K562 (cell line): ENCODE measurements around the gene TRMT112. TPM values are rescaled to one million over a fixed set of nuclear protein-coding genes. Genes with fewer than 3 reads are reported as not detected.

Source experiments
- E2F3 ChIP-seq: fragments of 250-450 bp; sonication (Bioruptor Pico); IDR thresholded peaks from 2 replicates; pipeline ENCODE4 v1.4.0; 2020; ENCODE audit warnings: mild to moderate bottlenecking
- HOMEZ ChIP-seq: fragments of 250-450 bp; sonication (Bioruptor Pico); IDR thresholded peaks from 2 replicates; pipeline ENCODE4 v1.4.0; 2020; ENCODE audit warnings: mild to moderate bottlenecking, moderate library complexity
- KAT7 ChIP-seq: sonication (generic); formaldehyde crosslinking; IDR thresholded peaks from 2 replicates; pipeline ENCODE4 v1.8.0; 2022; ENCODE audit warnings: missing genetic modification reagents, mild to moderate bottlenecking, borderline replicate concordance
- KDM1A ChIP-seq, 2 experiments: fragments of 450-650 bp; IDR thresholded peaks; 2 replicates each; pipeline ENCODE4 v1.6.1; 2016; ENCODE audit warnings: mild to moderate bottlenecking in 2 of 2
- MAFG ChIP-seq: fragments of 450-650 bp; conservative IDR thresholded peaks from 2 replicates; pipeline ENCODE4 v1.6.1; 2016; ENCODE audit warnings: missing genetic modification characterization, missing compliant biosample characterization
- MLX ChIP-seq, 2 experiments: fragments of 450-650 bp in 1 of 2; sonication (generic) in 1 of 2; formaldehyde crosslinking; conservative IDR thresholded peaks; 2 replicates each; pipeline versions ENCODE4 v1.4.0 to v1.8.1; 2020 to 2022; ENCODE audit warnings: mild to moderate bottlenecking in 1 of 2, missing genetic modification reagents in 1 of 2
- POLR2AphosphoS5 ChIP-seq: IDR thresholded peaks from 2 replicates; pipeline ENCODE4 v1.6.1; 2011; ENCODE audit warnings: mild to moderate bottlenecking, low read depth, low read length, moderate library complexity; ENCODE audit not compliant: control insufficient read depth, insufficient read depth
- PREB ChIP-seq: sonication (generic); formaldehyde crosslinking; IDR thresholded peaks from 2 replicates; pipeline ENCODE4 v1.8.1; 2023; ENCODE audit warnings: mild to moderate bottlenecking, missing genetic modification reagents
- PTTG1 ChIP-seq: fragments of 450-650 bp; IDR thresholded peaks from 2 replicates; pipeline ENCODE4 v1.6.1; 2016; ENCODE audit warnings: low read depth, mild to moderate bottlenecking, missing genetic modification characterization, missing compliant biosample characterization
- WHSC1 ChIP-seq: IDR thresholded peaks from one replicate; pipeline ENCODE4 v1.6.1; 2012; ENCODE audit warnings: low read length, control low read depth, inconsistent platforms
- ZBTB8A ChIP-seq: fragments of 450-650 bp; IDR thresholded peaks from 2 replicates; pipeline ENCODE4 v1.6.1; 2018; ENCODE audit warnings: mild to moderate bottlenecking, moderate library complexity; ENCODE audit not compliant: partially characterized antibody
- ZNF274 ChIP-seq: IDR thresholded peaks from 2 replicates; pipeline ENCODE4 v1.6.1; 2011; ENCODE audit warnings: low read depth, mild to moderate bottlenecking, low read length, moderate library complexity, borderline replicate concordance
- ZNF318 ChIP-seq, 2 experiments: fragments of 450-650 bp; IDR thresholded peaks; 2 replicates each; pipeline ENCODE4 v1.6.1; 2016; ENCODE audit warnings: mild to moderate bottlenecking in 2 of 2, borderline replicate concordance in 1 of 2, low read depth in 1 of 2, moderate library complexity in 1 of 2
- ZNF436 ChIP-seq: fragments of 250-450, 450-650 bp; sonication (Bioruptor Pico); formaldehyde crosslinking; IDR thresholded peaks from 2 replicates; pipeline ENCODE4 v1.7.0; 2020; ENCODE audit warnings: mild to moderate bottlenecking
- polyA plus RNA-seq, 8 experiments: library from polyadenylated mRNA; depleted of rRNA in 4 of 8; stranded (reverse) in 5 of 8; unstranded in 3 of 8; fragments of >200 nt; fragmentation: Nextera tagmentation in 2 of 8; fragmentation: Illumina TruSeq in 1 of 8; extraction: Ambion mirVana in 2 of 8; extraction: Trizol in 1 of 8; gene quantifications; 2 replicates each; pipeline versions ENCODE4 v1.2.1 to v1.2.3, GENCODE V29; 2011 to 2014; ENCODE audit warnings: inconsistent platforms in 1 of 8, missing spikeins in 1 of 8
- total RNA-seq, 7 experiments: library from RNA; depleted of rRNA in 6 of 7; stranded (reverse); fragments of >200 nt in 6 of 7; fragmentation: Illumina TruSeq in 2 of 7; extraction: Trizol in 2 of 7; gene quantifications; 2 replicates each; pipeline versions ENCODE4 v1.2.1 to v1.2.3, GENCODE V29; 2011 to 2021; ENCODE audit warnings: low replicate concordance in 1 of 7

TRMT112 gene
- total and polyA plus RNA-seq, 9 of the 15 experiments (the other 6 are each of a cell fraction or from before 2014, with no cell fraction given), result 162 to 444 (median 300) TPM

GRCh38 chr11:64268893-64269539 is 48.3 kb downstream of the TRMT112 start (continued):
- TF ChIP-seq MLX (CRISPR knock-in tag; conservative IDR thresholded peaks at IDR 0.05) (no peak), POLR2AphosphoS5 (peak; percentile 26; the same call in 1 of the 2 replicates), MAFG (tag) (no peak), ZNF318 (IDR thresholded peaks at IDR 0.05; ENCODE audit: borderline replicate concordance in 1 of 2, low read depth in 1 of 2) (no peak; a peak in 1 of 4 replicates), ZBTB8A (no peak), PREB (CRISPR knock-in tag) (0 out of 2 replicates have a peak, but pooled peaks have one; percentile 1), KAT7 (peak; percentile 82; the same call in 1 of the 2 replicates), HOMEZ (CRISPR knock-in tag) (no peak), WHSC1 (no peak), ZNF436 (CRISPR knock-in tag) (peak; percentile 99), E2F3 (CRISPR knock-in tag) (no peak), KDM1A (IDR thresholded peaks at IDR 0.05) (peak; percentile 29 to 57; a peak in 1 of 4 replicates), ZNF274 (no peak), PTTG1 (tag) (no peak)
